GM23248 (cell line): Measurements from ENCODE around the gene RUBCNL. TPM values are rescaled to one million over a fixed set of nuclear protein-coding genes. Genes with fewer than 3 reads are reported as not detected.

Experiments
- DNase-seq: peaks from one replicate; pipeline ENCODE4 v3.0.0-alpha.2; 2015
- H2AFZ ChIP-seq: fragments of 200-600 bp; sonication (generic); 2 replicates; pipeline ENCODE4 v1.6.1; 2016; ENCODE audit warnings: antibody characterized with exemption
- H3F3A ChIP-seq: fragments of 200-600 bp; sonication (generic); 2 replicates; pipeline ENCODE4 v1.6.1; 2016; ENCODE audit warnings: mild to moderate bottlenecking, antibody characterized with exemption, mixed run types; ENCODE audit not compliant: insufficient read depth
- H3K27ac ChIP-seq: fragments of 200-600 bp; sonication (generic); 2 replicates; pipeline ENCODE4 v1.5.1; 2016; ENCODE audit warnings: mild to moderate bottlenecking
- H3K27me3 ChIP-seq: fragments of 200-600 bp; sonication (generic); replicated peaks from 2 replicates; pipeline ENCODE4 v1.6.1; 2016; ENCODE audit warnings: mild to moderate bottlenecking; ENCODE audit not compliant: insufficient read depth
- H3K36me3 ChIP-seq: fragments of 200-600 bp; sonication (generic); 2 replicates; pipeline ENCODE4 v1.6.1; 2016; ENCODE audit warnings: low read depth, mild to moderate bottlenecking
- H3K4me1 ChIP-seq: fragments of 200-600 bp; sonication (generic); 2 replicates; pipeline ENCODE4 v1.6.1; 2016; ENCODE audit warnings: mild to moderate bottlenecking; ENCODE audit not compliant: insufficient read depth
- H3K4me2 ChIP-seq: fragments of 200-600 bp; sonication (generic); one replicate; pipeline ENCODE4 v1.6.1; 2016; ENCODE audit warnings: mild to moderate bottlenecking; ENCODE audit not compliant: unreplicated experiment
- H3K4me3 ChIP-seq: fragments of 200-600 bp; sonication (generic); 2 replicates; pipeline ENCODE4 v1.5.1; 2016; ENCODE audit warnings: mild to moderate bottlenecking
- H3K79me2 ChIP-seq: fragments of 200-600 bp; sonication (generic); 2 replicates; pipeline ENCODE4 v1.6.1; 2016; ENCODE audit warnings: mild to moderate bottlenecking; ENCODE audit not compliant: insufficient read depth
- H3K9ac ChIP-seq: fragments of 200-600 bp; sonication (generic); 2 replicates; pipeline ENCODE4 v1.6.1; 2016; ENCODE audit warnings: mild to moderate bottlenecking
- H3K9me2 ChIP-seq: fragments of 200-600 bp; sonication (generic); 2 replicates; pipeline ENCODE4 v1.6.1; 2016; ENCODE audit warnings: mixed run types, mild to moderate bottlenecking, moderate library complexity; ENCODE audit not compliant: insufficient read depth
- H3K9me3 ChIP-seq: fragments of 200-600 bp; sonication (generic); one replicate; pipeline ENCODE4 v1.6.1; 2017; ENCODE audit warnings: low read depth
- H4K20me1 ChIP-seq: fragments of 200-600 bp; sonication (generic); 2 replicates; pipeline ENCODE4 v1.6.0; 2016; ENCODE audit not compliant: insufficient read depth
- EZH2 ChIP-seq: fragments of 200-600 bp; sonication (generic); IDR thresholded peaks from 2 replicates; pipeline ENCODE4 v1.6.1; 2018; ENCODE audit warnings: antibody characterized with exemption, mild to moderate bottlenecking; ENCODE audit not compliant: insufficient read depth, poor library complexity, severe bottlenecking
- EZH2phosphoT487 ChIP-seq: fragments of 200-600 bp; sonication (generic); IDR thresholded peaks from 2 replicates; pipeline ENCODE4 v1.6.1; 2018; ENCODE audit warnings: antibody characterized with exemption, moderate library complexity, mild to moderate bottlenecking, low read depth; ENCODE audit not compliant: insufficient read depth
- WGBS, 2 experiments: methylation state at CpG; one replicate each; pipeline ENCODE4 v1.1.6; 2015 to 2017; ENCODE audit warnings: low lambda C conversion rate in 2 of 2, low coverage in 1 of 2; ENCODE audit errors: missing lambda C conversion rate in 2 of 2; 5-methylcytosine and 5-hydroxymethylcytosine counted together
- in situ Hi-C: fragments of 300-500 bp; cut with MboI; formaldehyde crosslinking; loops from 2 replicates; pipeline ENCODE4 v1.15.0; 2020
- polyA plus RNA-seq: library from polyadenylated mRNA; unstranded; fragments of >200 nt; fragmentation: Nextera tagmentation; extraction: Ambion mirVana; gene quantifications from 2 replicates; pipeline ENCODE4 v1.2.1, GENCODE V29; 2016
- total RNA-seq: library from RNA; depleted of rRNA; stranded (reverse); fragments of >200 nt; shearing (Covaris generic); gene quantifications from 2 replicates; pipeline ENCODE4 v1.2.3, GENCODE V29; 2014

The RUBCNL gene
- total and polyA plus RNA-seq, 2 experiments from 2014 or later: 1.1 to 2.1 TPM

DNA sequence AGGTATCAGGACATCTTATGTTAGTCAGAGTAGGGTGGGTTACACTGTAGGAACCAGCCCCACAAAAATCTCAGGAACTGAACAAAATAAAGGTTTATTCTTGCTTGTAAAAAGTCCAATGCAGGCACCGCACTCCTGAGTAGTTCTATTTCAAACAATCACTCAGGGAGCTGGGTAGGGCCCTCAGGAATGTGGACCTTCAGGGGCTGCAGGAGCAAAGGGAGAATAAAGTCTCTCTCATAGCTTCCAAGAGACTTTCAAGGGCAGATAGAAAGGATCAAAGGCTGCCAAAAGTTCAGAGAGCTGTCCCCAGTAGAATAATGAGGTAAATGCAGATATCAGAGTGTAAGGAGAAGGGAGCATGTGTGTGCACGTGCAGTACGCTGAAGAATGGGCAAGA is 49.4 kb downstream of the RUBCNL start:
- in situ Hi-C loops: no loop called here
- H3K4me3 ChIP-seq: no peak overlapping the region
- 95 to 98% methylated on average over 3 of the region's 3 CpGs for WGBS, 2 experiments
- H3K27ac ChIP-seq: no peak overlapping the region
- H3K4me2 ChIP-seq: no peak overlapping the region
- peaks cover 30% of the 10 kb centered on the region for H3F3A ChIP-seq
- DNase-seq: no peak
- no peaks in the 10 kb centered on the region for H3K9me2 ChIP-seq
- no peaks in the 10 kb centered on the region for H3K36me3 ChIP-seq
- H2AFZ ChIP-seq: no peak overlapping the region
- no peaks in the 10 kb centered on the region for H3K79me2 ChIP-seq
- H3K9me3 ChIP-seq: no peaks in the 10 kb centered on the region
- no peaks in the 10 kb centered on the region for H4K20me1 ChIP-seq
- H3K27me3 ChIP-seq: no peaks in the 10 kb centered on the region
- no peak for TF ChIP-seq EZH2
- no peak for TF ChIP-seq EZH2phosphoT487
- H3K4me1 ChIP-seq: peaks cover 29% of the 10 kb centered on the region
- no peak overlapping the region for H3K9ac ChIP-seq

DNA sequence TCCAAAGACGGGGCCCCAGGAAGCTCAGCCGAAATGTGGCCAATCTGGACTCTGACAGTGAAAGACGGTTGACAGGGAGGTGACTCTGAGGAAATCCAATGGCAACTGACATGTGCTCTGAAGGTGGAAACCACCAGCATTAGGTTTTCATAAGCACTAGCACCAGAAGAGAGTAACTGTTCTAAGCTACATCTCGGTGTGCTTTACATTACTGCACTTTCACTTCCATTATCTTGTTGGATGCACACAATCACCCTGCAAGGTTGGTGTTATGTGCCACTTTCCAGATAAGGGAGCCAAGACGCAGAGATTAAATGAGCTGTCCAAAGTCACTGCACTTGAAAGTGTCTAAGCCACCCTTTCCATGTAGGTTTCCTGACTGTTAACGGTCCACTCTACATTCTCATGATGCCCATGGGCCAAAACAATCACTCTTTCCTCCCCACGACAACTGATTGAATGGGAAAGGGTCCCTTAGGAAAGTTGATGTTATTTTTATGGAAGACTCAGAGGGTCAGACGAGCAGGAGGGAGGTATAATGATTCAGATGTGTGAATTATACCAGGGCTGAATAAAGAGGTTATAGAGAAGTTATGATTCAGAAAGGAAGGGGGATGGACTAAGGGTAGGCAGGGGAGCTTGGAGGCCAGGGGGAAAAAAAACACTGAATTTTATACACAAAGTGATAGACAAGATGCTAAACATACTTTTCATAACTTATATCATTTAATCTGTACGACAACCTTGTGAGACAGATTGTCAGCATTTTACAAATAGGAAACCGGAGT is 52.8 kb downstream of the RUBCNL start:
- Histone ChIP-seq H3K4me3 (no peak overlapping the region), H3F3A (0 out of 2 replicates have a peak, but pooled peaks cover 2% of the 10 kb centered on the region), H3K4me1 (peaks cover 1% of the 10 kb centered on the region), H3K36me3 (no peaks in the 10 kb centered on the region), H3K9ac (no peak overlapping the region), H2AFZ (no peak overlapping the region), H3K79me2 (no peaks in the 10 kb centered on the region), H3K9me2 (no peaks in the 10 kb centered on the region), H3K4me2 (no peak overlapping the region), H3K9me3 (no peaks in the 10 kb centered on the region), H3K27ac (no peak overlapping the region), H4K20me1 (no peaks in the 10 kb centered on the region), H3K27me3 (no peaks in the 10 kb centered on the region)
- 79% methylated on average over 10 of the region's 10 CpGs for WGBS, 2 experiments
- no peak for DNase-seq
- in situ Hi-C loops: no loop called here
- TF ChIP-seq EZH2phosphoT487 (no peak), EZH2 (no peak)

DNA sequence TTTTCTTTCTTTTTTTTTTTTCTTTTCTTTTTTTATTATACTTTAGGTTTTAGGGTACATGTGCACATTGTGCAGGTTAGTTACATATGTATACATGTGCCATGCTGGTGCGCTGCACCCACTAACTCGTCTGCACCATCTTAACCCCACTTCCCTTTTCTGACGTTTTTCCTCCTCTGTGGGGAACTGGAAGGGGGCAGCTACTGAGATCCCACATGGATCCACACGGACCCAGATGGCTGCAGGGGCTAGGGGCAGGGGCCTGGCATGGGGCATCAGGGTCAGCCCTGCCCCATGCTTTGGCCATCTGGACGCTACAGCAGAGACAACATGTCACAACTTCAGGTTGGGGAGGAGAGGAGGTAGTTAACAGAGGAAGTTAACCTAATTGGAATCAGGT is 54.3 kb downstream of the RUBCNL start:
- H3K9ac ChIP-seq: no peak overlapping the region
- H3K27me3 ChIP-seq: no peaks in the 10 kb centered on the region
- no peak overlapping the region for H3K27ac ChIP-seq
- no peaks in the 10 kb centered on the region for H3K9me2 ChIP-seq
- H3K36me3 ChIP-seq: no peaks in the 10 kb centered on the region
- 42 to 55% methylated on average over 4 to 5 of the region's 5 CpGs for WGBS, 2 experiments
- H3K4me1 ChIP-seq: no peaks in the 10 kb centered on the region
- no peak overlapping the region for H2AFZ ChIP-seq
- no peak overlapping the region for H3K4me2 ChIP-seq
- no peaks in the 10 kb centered on the region for H3K79me2 ChIP-seq
- DNase-seq: no peak
- H4K20me1 ChIP-seq: no peaks in the 10 kb centered on the region
- in situ Hi-C loops: no loop called here
- TF ChIP-seq EZH2: no peak
- no peak for TF ChIP-seq EZH2phosphoT487
- H3F3A ChIP-seq: no peaks in the 10 kb centered on the region
- no peaks in the 10 kb centered on the region for H3K9me3 ChIP-seq
- no peak overlapping the region for H3K4me3 ChIP-seq

DNA sequence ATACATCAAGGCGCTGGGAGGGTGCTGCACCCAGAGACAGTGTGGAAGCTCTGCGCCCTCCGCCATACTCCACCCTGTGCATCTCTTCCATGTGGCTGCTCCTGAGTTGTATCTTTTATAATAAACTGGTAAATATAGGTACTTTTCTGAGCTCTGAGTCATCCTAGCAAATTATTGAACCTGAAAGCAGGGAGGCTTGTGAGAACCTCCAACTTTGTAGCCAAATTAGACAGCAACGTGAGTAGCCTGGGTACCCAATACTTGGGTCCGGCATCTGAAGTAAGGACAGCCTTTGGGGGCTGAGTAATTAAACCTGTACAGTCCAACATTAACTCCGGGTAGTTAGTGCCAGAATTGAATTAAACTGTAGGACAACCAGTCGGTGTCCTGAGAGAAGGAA is 57.4 kb downstream of the RUBCNL start:
- no peak overlapping the region for H2AFZ ChIP-seq

More for the DNA sequence above, 57.4 kb downstream of the RUBCNL start:
- Histone ChIP-seq H3K4me2 (no peak overlapping the region), H3K9me2 (no peaks in the 10 kb centered on the region), H4K20me1 (no peaks in the 10 kb centered on the region), H3K27me3 (no peaks in the 10 kb centered on the region), H3K9me3 (no peaks in the 10 kb centered on the region), H3K4me3 (no peak overlapping the region), H3K36me3 (no peaks in the 10 kb centered on the region), H3F3A (0 out of 2 replicates have a peak, but pooled peaks cover 5% of the 10 kb centered on the region), H3K79me2 (no peaks in the 10 kb centered on the region), H3K27ac (no peak overlapping the region), H3K9ac (no peak overlapping the region), H3K4me1 (peaks cover 8% of the 10 kb centered on the region)
- in situ Hi-C loops: no loop called here
- DNase-seq: no peak
- 90 to 93% methylated on average over 7 of the region's 7 CpGs for WGBS, 2 experiments
- TF ChIP-seq EZH2 (no peak), EZH2phosphoT487 (no peak)
